ENCODE results near the gene MUCL3. TPM values are rescaled to one million over a fixed set of nuclear protein-coding genes. Genes with fewer than 3 reads are reported as not detected.

Gene MUCL3
- total RNA-seq, 1 experiment from 2014 or later: 0.15 TPM

Other genes with a start within 250 kb of the MUCL3 start
- 13.6 TPM for gene NRM, start 250.0 kb upstream of the MUCL3 start, total RNA-seq (2021; ENCODE audit: unreplicated experiment)
- 75.8 TPM for gene MDC1, start 223.7 kb upstream of the MUCL3 start, total RNA-seq (2021; ENCODE audit: unreplicated experiment)
- 886 TPM for gene TUBB, start 220.6 kb upstream of the MUCL3 start, total RNA-seq (2021; ENCODE audit: unreplicated experiment)
- 117 TPM for gene FLOT1, start 198.3 kb upstream of the MUCL3 start, total RNA-seq (2021; ENCODE audit: unreplicated experiment)
- gene IER3, start 196.4 kb upstream of the MUCL3 start, total RNA-seq (2021; ENCODE audit: unreplicated experiment): 952 TPM
- gene DDR1, start 56.5 kb upstream of the MUCL3 start, total RNA-seq (2021; ENCODE audit: unreplicated experiment): 211 TPM
- 59.7 TPM for gene GTF2H4, start 32.8 kb upstream of the MUCL3 start, total RNA-seq (2021; ENCODE audit: unreplicated experiment)
- 39.8 TPM for gene VARS2, start 26.7 kb upstream of the MUCL3 start, total RNA-seq (2021; ENCODE audit: unreplicated experiment)
- not detected for gene SFTA2, start 8.8 kb upstream of the MUCL3 start, total RNA-seq (2021; ENCODE audit: unreplicated experiment)
- gene MUC21, start 42.7 kb downstream of the MUCL3 start, total RNA-seq (2021; ENCODE audit: unreplicated experiment): not detected
- gene MUC22, start 69.5 kb downstream of the MUCL3 start, total RNA-seq (2021; ENCODE audit: unreplicated experiment): not detected
- gene C6orf15, start 171.6 kb downstream of the MUCL3 start, total RNA-seq (2021; ENCODE audit: unreplicated experiment): not detected
- gene PSORS1C1, start 173.8 kb downstream of the MUCL3 start, total RNA-seq (2021; ENCODE audit: unreplicated experiment): 9.8 TPM
- 0.12 TPM for gene CDSN, start 179.5 kb downstream of the MUCL3 start, total RNA-seq (2021; ENCODE audit: unreplicated experiment)
- gene PSORS1C2, start 198.1 kb downstream of the MUCL3 start, total RNA-seq (2021; ENCODE audit: unreplicated experiment): not detected
- gene CCHCR1, start 216.8 kb downstream of the MUCL3 start, total RNA-seq (2021; ENCODE audit: unreplicated experiment): 40.7 TPM
- 15.4 TPM for gene TCF19, start 217.6 kb downstream of the MUCL3 start, total RNA-seq (2021; ENCODE audit: unreplicated experiment)
- 1.9 TPM for gene POU5F1, start 229.7 kb downstream of the MUCL3 start, total RNA-seq (2021; ENCODE audit: unreplicated experiment)